ENCODE measurements around the gene GPRASP3.
"Not testable (repeated sequence)": the region's sequence is repeated elsewhere in the genome, so short reads cannot be mapped to it uniquely, and the experiment has no call there.

Gene GPRASP3

GRCh38 chrX:102720237-102721168, at the start of gene GPRASP3:
TSS of gene GPRASP3 (plus strand) at chrX:102720743. CDS start at chrX:102748996, 28,253 bp downstream.
- peak; percentile 40 for DNase-seq (ENCODE audit: low read depth)

GRCh38 chrX:102672856-102673255, 47.7 kb upstream of the GPRASP3 start:
- DNase-seq (ENCODE audit: low read depth): no peak

- DNase-seq (ENCODE audit: low read depth): not testable (repeated sequence)
These were observed 43.1 kb upstream of the GPRASP3 start for GRCh38 chrX:102677479-102677878.

GRCh38 chrX:102684772-102685520, 35.6 kb upstream of the GPRASP3 start:
- no peak for DNase-seq (ENCODE audit: low read depth)

GRCh38 chrX:102694749-102695148, 25.8 kb upstream of the GPRASP3 start:
- no peak for DNase-seq (ENCODE audit: low read depth)

GRCh38 chrX:102696306-102696705, 24.2 kb upstream of the GPRASP3 start:
- DNase-seq (ENCODE audit: low read depth): no peak

- DNase-seq (ENCODE audit: low read depth): no peak
These were observed 23.0 kb upstream of the GPRASP3 start for GRCh38 chrX:102697494-102697893.

- no peak for DNase-seq (ENCODE audit: low read depth)
These were observed 11.6 kb upstream of the GPRASP3 start for GRCh38 chrX:102708900-102709299.

- DNase-seq (ENCODE audit: low read depth): no peak
These were observed 8.7 kb upstream of the GPRASP3 start for GRCh38 chrX:102711872-102712215.

- DNase-seq (ENCODE audit: low read depth): no peak
These were observed 8.2 kb upstream of the GPRASP3 start, which contains the start of gene GPRASP2 for GRCh38 chrX:102712216-102712966. TSS of gene GPRASP2 (plus strand) at chrX:102712448. CDS start at chrX:102714870, 2,422 bp downstream.

- no peak for DNase-seq (ENCODE audit: low read depth)
These were observed 7.4 kb upstream of the GPRASP3 start for GRCh38 chrX:102712981-102713625.

GRCh38 chrX:102714994-102715393, 5.5 kb upstream of the GPRASP3 start:
- no peak for DNase-seq (ENCODE audit: low read depth)

- DNase-seq (ENCODE audit: low read depth): no peak
These were observed 4.6 kb upstream of the GPRASP3 start for GRCh38 chrX:102715967-102716366.

GRCh38 chrX:102721169-102721506, 595 bp downstream of the GPRASP3 start:
- DNase-seq (ENCODE audit: low read depth): not testable (repeated sequence)

- DNase-seq (ENCODE audit: low read depth): no peak
These were observed 2.9 kb downstream of the GPRASP3 start for GRCh38 chrX:102723456-102723855.

- DNase-seq (ENCODE audit: low read depth): no peak
These were observed 7.2 kb downstream of the GPRASP3 start for GRCh38 chrX:102727761-102728160.

- DNase-seq (ENCODE audit: low read depth): no peak
These were observed 8.1 kb downstream of the GPRASP3 start for GRCh38 chrX:102728646-102729045.

- no peak for DNase-seq (ENCODE audit: low read depth)
These were observed 19.1 kb downstream of the GPRASP3 start for GRCh38 chrX:102739657-102740056.

- DNase-seq (ENCODE audit: low read depth): no peak
These were observed 23.8 kb downstream of the GPRASP3 start for GRCh38 chrX:102744307-102744706.

- DNase-seq (ENCODE audit: low read depth): no peak
These were observed 24.9 kb downstream of the GPRASP3 start for GRCh38 chrX:102745513-102745856.

- no peak for DNase-seq (ENCODE audit: low read depth)
These were observed 25.5 kb downstream of the GPRASP3 start for GRCh38 chrX:102745857-102746584.

Data from stimulated activated CD8-positive, alpha-beta memory T cell treated with anti-CD3 and anti-CD28 coated beads, Interleukin-15, amount 100 ng/mL, for 1 hour (primary cell).